Spinal cord (tissue), 10 donors: ENCODE measurements around the gene AMN. TPM values are rescaled to one million over a fixed set of nuclear protein-coding genes. Genes with fewer than 3 reads are reported as not detected.

ENCODE experiments used
- DNase-seq, 6 donors: peaks; one replicate each; pipeline versions ENCODE4 v3.0.0 to v3.0.0-alpha.2; 2013 to 2015; ENCODE audit warnings: low spot score in 6 of 6, low read depth in 4 of 6
- H3K27ac ChIP-seq: one replicate; pipeline ENCODE4 v1.5.1; 2013; ENCODE audit warnings: low read depth, low read length, control low read depth
- H3K27me3 ChIP-seq: one replicate; pipeline ENCODE4 v1.6.1; 2013; ENCODE audit warnings: low read length; ENCODE audit not compliant: control insufficient read depth, insufficient read depth
- H3K36me3 ChIP-seq: one replicate; pipeline ENCODE4 v1.6.1; 2013; ENCODE audit warnings: low read length; ENCODE audit not compliant: control insufficient read depth, insufficient read depth
- H3K4me1 ChIP-seq: one replicate; pipeline ENCODE4 v1.6.1; 2013; ENCODE audit warnings: low read length; ENCODE audit not compliant: control insufficient read depth, insufficient read depth
- H3K4me3 ChIP-seq: one replicate; pipeline ENCODE4 v1.5.1; 2013; ENCODE audit warnings: low read depth, low read length, control low read depth
- H3K9me3 ChIP-seq: one replicate; pipeline ENCODE4 v1.6.1; 2013; ENCODE audit warnings: low read length; ENCODE audit not compliant: control insufficient read depth, insufficient read depth
- WGBS: methylation state at CpG from one replicate; pipeline ENCODE4 v1.1.5; 2013; ENCODE audit warnings: missing lambda C conversion rate; ENCODE audit not compliant: insufficient coverage; 5-methylcytosine and 5-hydroxymethylcytosine counted together
- polyA plus RNA-seq, 2 donors: library from polyadenylated mRNA; unstranded; fragments of 120-200 nt; gene quantifications; one replicate each; pipeline ENCODE4 v1.2.1, GENCODE V29; 2013; ENCODE audit not compliant: insufficient read length in 2 of 2
- total RNA-seq, 2 donors: library from RNA; depleted of rRNA in 1 of 2; stranded (reverse); fragments of 120-200 nt in 1 of 2; fragments of >200 nt in 1 of 2; gene quantifications; one replicate each; pipeline versions ENCODE4 v1.2.3 to v1.2.4, GENCODE V29; 2013 to 2014
- donor health status: healthy.

The AMN gene
- total and polyA plus RNA-seq, 4 donors: 0.20 to 4.0 (median 1.5) TPM

GRCh38 chr14:102943979-102944378 is 21.5 kb downstream of the AMN start:
- no peak for DNase-seq
- no peak overlapping the region for H3K4me3 ChIP-seq
- H3K9me3 ChIP-seq: no peaks in the 10 kb centered on the region
- H3K27me3 ChIP-seq: no peaks in the 10 kb centered on the region
- peaks cover 95% of the 10 kb centered on the region for H3K36me3 ChIP-seq
- H3K4me1 ChIP-seq: peaks cover 4% of the 10 kb centered on the region
- WGBS: 97% methylated on average over 15 of the region's 15 CpGs
- no peak overlapping the region for H3K27ac ChIP-seq

GRCh38 chr14:102944448-102945330 is 22.2 kb downstream of the AMN start:
- no peaks in the 10 kb centered on the region for H3K9me3 ChIP-seq
- H3K27ac ChIP-seq: no peak overlapping the region
- WGBS: 93% methylated on average over 36 of the region's 36 CpGs
- H3K27me3 ChIP-seq: no peaks in the 10 kb centered on the region
- H3K4me3 ChIP-seq: no peak overlapping the region
- H3K36me3 ChIP-seq: peaks cover 95% of the 10 kb centered on the region
- peaks cover 11% of the 10 kb centered on the region for H3K4me1 ChIP-seq
- DNase-seq: no peak

- DNase-seq: no peak
- H3K9me3 ChIP-seq: no peaks in the 10 kb centered on the region
- WGBS: 87% methylated on average over 20 of the region's 29 CpGs
- no peak overlapping the region for H3K4me3 ChIP-seq
- peaks cover 20% of the 10 kb centered on the region for H3K4me1 ChIP-seq
- no peak overlapping the region for H3K27ac ChIP-seq
- H3K27me3 ChIP-seq: no peaks in the 10 kb centered on the region
- H3K36me3 ChIP-seq: peaks cover 95% of the 10 kb centered on the region
These were observed 23.1 kb downstream of the AMN start for GRCh38 chr14:102945346-102946130.

GRCh38 chr14:102947321-102948103 is 25.0 kb downstream of the AMN start:
- Histone ChIP-seq H3K36me3 (peaks cover 96% of the 10 kb centered on the region), H3K27ac (no peak overlapping the region), H3K9me3 (no peaks in the 10 kb centered on the region), H3K4me1 (peaks cover 30% of the 10 kb centered on the region), H3K27me3 (no peaks in the 10 kb centered on the region), H3K4me3 (no peak overlapping the region)
- no peak for DNase-seq
- 89% methylated on average over 24 of the region's 27 CpGs for WGBS

- peaks cover 30% of the 10 kb centered on the region for H3K4me1 ChIP-seq
- H3K27me3 ChIP-seq: no peaks in the 10 kb centered on the region
- DNase-seq: no peak
- H3K27ac ChIP-seq: no peak overlapping the region
- 80% methylated on average over 9 of the region's 9 CpGs for WGBS
- peaks cover 96% of the 10 kb centered on the region for H3K36me3 ChIP-seq
- no peaks in the 10 kb centered on the region for H3K9me3 ChIP-seq
- no peak overlapping the region for H3K4me3 ChIP-seq
These were observed 26.2 kb downstream of the AMN start for GRCh38 chr14:102948698-102949061.

- Histone ChIP-seq H3K36me3 (peaks cover 96% of the 10 kb centered on the region), H3K4me1 (peaks cover 30% of the 10 kb centered on the region), H3K4me3 (no peak overlapping the region), H3K27me3 (no peaks in the 10 kb centered on the region), H3K27ac (no peak overlapping the region), H3K9me3 (no peaks in the 10 kb centered on the region)
- no peak for DNase-seq
- 76% methylated on average over 17 of the region's 28 CpGs for WGBS
These were observed 26.8 kb downstream of the AMN start for GRCh38 chr14:102949062-102949800.

GRCh38 chr14:102949801-102950451 is 27.5 kb downstream of the AMN start:
- H3K27ac ChIP-seq: no peak overlapping the region
- peaks cover 30% of the 10 kb centered on the region for H3K4me1 ChIP-seq
- no peaks in the 10 kb centered on the region for H3K27me3 ChIP-seq
- H3K4me3 ChIP-seq: no peak overlapping the region
- peaks cover 96% of the 10 kb centered on the region for H3K36me3 ChIP-seq
- peak in 3 of 6 donors; percentile 39 to 87 (median 66) for DNase-seq
- 49% methylated on average over 23 of the region's 23 CpGs for WGBS
- no peaks in the 10 kb centered on the region for H3K9me3 ChIP-seq

- 62% methylated on average over 10 of the region's 10 CpGs for WGBS
- Histone ChIP-seq H3K27ac (no peak overlapping the region), H3K27me3 (no peaks in the 10 kb centered on the region), H3K4me3 (no peak overlapping the region), H3K36me3 (peaks cover 90% of the 10 kb centered on the region), H3K4me1 (peaks cover 30% of the 10 kb centered on the region), H3K9me3 (no peaks in the 10 kb centered on the region)
- peak in 1 of 6 donors; percentile 63 for DNase-seq
These were observed 28.6 kb downstream of the AMN start for GRCh38 chr14:102951034-102951433.
